Esophagus muscularis mucosa (tissue), 3 donors: Measurements from ENCODE around the gene XPO4.

ENCODE experiments used
- POLR2A ChIP-seq: fragments of 450-650 bp; IDR thresholded peaks from one replicate; pipeline ENCODE4 v1.6.1; 2017; ENCODE audit warnings: antibody characterized with exemption, moderate library complexity, mild to moderate bottlenecking, low read depth
- POLR2AphosphoS5 ChIP-seq, 2 donors: sonication (generic); formaldehyde crosslinking; IDR thresholded peaks; one replicate each; pipeline ENCODE4 v1.6.1; 2017; ENCODE audit warnings: antibody characterized with exemption in 2 of 2
- TF ChIP-seq, protein P1 (sequence below), 3 experiments: fragments of 200-600 bp in 2 of 3; fragments of 450-650 bp in 1 of 3; sonication (generic) in 2 of 3; IDR thresholded peaks; one replicate each; pipeline ENCODE4 v1.5.1; 2017 to 2019; ENCODE audit warnings: antibody characterized with exemption in 3 of 3, mild to moderate bottlenecking in 2 of 3, moderate library complexity in 1 of 3

GRCh38 chr13:20848203-20848602 lies 54.3 kb downstream of the XPO4 start:
- TF ChIP-seq, protein P1, sequence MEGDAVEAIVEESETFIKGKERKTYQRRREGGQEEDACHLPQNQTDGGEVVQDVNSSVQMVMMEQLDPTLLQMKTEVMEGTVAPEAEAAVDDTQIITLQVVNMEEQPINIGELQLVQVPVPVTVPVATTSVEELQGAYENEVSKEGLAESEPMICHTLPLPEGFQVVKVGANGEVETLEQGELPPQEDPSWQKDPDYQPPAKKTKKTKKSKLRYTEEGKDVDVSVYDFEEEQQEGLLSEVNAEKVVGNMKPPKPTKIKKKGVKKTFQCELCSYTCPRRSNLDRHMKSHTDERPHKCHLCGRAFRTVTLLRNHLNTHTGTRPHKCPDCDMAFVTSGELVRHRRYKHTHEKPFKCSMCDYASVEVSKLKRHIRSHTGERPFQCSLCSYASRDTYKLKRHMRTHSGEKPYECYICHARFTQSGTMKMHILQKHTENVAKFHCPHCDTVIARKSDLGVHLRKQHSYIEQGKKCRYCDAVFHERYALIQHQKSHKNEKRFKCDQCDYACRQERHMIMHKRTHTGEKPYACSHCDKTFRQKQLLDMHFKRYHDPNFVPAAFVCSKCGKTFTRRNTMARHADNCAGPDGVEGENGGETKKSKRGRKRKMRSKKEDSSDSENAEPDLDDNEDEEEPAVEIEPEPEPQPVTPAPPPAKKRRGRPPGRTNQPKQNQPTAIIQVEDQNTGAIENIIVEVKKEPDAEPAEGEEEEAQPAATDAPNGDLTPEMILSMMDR (IDR thresholded peaks at IDR 0.05) = no peak
- no peak for TF ChIP-seq POLR2A
- TF ChIP-seq POLR2AphosphoS5 (IDR thresholded peaks at IDR 0.05) = no peak
